ENCODE results near the gene OR2AG1. TPM values are rescaled to one million over a fixed set of nuclear protein-coding genes. Genes with fewer than 3 reads are reported as not detected.
A peak's percentile ranks its signal among the peaks of the same experiment; 100 is the strongest.

OR2AG1 gene
- total and polyA plus RNA-seq, 2 donors (not counting 1 experiment from before 2014, with no cell fraction given) = not detected

DNA sequence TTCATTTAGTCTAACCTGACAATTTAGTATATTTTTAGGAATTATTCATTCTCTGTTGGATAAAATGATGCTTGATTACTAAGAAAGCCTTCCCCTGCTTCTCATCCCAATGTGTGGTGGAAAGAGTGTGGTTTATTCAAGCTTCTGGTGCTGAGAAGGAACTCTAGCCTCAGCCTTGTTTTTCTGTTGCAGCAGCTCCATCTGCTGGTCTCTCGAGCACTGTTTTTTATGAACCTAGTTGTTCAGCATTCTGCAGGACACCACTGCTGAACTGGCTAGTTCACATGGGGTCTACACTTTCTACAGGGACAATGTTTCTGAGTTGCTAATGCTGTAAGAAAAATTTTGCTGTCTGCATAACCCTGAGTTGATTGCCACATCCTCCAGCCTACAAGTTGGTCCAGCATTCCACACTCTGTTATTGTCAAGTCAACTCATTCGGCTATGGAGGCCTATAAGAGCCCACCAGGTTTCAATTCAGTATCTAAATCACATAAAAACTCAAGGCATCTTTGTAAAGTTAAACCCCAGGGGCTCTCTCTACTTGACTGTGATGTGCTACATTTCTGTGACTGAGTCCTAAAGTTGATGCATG lies 25.4 kb upstream of the OR2AG1 start:
- no peaks in the 10 kb centered on the region for H3K4me1 ChIP-seq (ENCODE audit: control insufficient read depth, extremely low read depth, insufficient read depth, low read length)

DNA sequence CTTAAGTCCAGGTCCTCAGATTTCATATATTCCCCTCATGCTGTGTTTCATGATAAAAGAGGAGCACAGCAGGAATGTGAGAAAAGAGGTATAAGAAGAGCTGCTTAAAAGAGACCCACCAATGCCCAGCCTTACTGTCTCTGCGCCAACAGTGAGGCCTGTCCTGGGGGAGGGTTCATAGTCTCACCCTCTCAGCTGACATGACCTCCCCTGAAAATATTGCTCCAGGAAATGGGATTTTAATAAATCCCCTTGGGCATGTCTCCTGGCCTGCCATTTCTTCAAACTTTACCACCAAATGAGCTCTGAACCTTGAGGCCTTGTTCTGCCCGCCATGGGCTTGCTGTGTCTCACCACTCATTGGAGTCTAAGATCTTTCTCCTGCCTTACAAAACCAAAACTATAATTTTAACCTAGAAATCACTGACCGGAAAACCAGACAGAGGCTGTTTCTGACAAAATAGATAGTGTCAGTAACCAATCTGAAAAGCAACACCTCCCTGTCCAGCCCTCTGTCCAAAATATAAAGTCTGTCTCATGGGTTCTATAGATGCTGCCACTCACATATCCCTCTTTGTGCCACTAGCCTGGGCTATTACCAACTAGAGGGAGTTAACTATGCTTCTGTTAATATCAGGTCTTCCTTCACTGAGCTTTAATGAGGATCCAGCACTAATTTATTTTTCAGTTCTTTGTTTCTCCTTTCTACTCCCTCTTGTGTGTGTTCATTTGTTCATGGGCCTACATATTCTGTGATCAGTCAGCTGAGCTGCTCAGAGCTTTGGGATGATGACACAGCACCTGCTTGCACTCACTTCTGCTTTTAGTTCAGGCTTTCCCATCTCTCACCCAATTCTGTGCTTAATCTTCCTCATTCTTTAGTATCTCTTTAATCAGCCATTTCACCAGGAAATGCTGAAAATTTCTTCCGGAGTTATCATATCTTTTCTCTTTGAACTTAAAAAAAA lies 10.6 kb upstream of the OR2AG1 start, which contains the start of gene OR2AG2:
TSS of gene OR2AG2 (minus strand) at position 51 of the 968 bp plus-strand sequence. CDS start 3,019 bp downstream, outside the sequence.
- Histone ChIP-seq H3K79me2 (ENCODE audit: control insufficient read depth, insufficient read depth, low read length) (no peaks in the 10 kb centered on the region), H3K27ac (ENCODE audit: insufficient read depth, low read length) (no peak within 1 kb of the TSS), H3K27me3 (ENCODE audit: control insufficient read depth, insufficient read depth, low read length) (no peaks in the 10 kb centered on the region), H4K20me1 (ENCODE audit: control insufficient read depth, extremely low read depth, insufficient read depth, low read length) (no peaks in the 10 kb centered on the region), H3K9me3 (ENCODE audit: control insufficient read depth, insufficient read depth, low read depth, low read length) (no peaks in the 10 kb centered on the region), H3K9ac (ENCODE audit: insufficient read depth, low read length) (no peak within 1 kb of the TSS), H3K4me2 (ENCODE audit: extremely low read depth, insufficient read depth, low read length) (no peak within 1 kb of the TSS), H3K4me3 (replicated peaks in 1 of 4; ENCODE audit: control extremely low read depth in 1 of 4, insufficient read depth in 1 of 4, low read depth in 3 of 4, low read length in 4 of 4) (no peak within 1 kb of the TSS), H3K4me1 (ENCODE audit: control insufficient read depth, extremely low read depth, insufficient read depth, low read length) (no peaks in the 10 kb centered on the region), H3K36me3 (ENCODE audit: control insufficient read depth, insufficient read depth, low read length) (no peaks in the 10 kb centered on the region), H2AFZ (ENCODE audit: low read length) (no peak within 1 kb of the TSS)
- no peak for DNase-seq (ENCODE audit: low read depth in 2 of 2)
- TF ChIP-seq, protein P1, sequence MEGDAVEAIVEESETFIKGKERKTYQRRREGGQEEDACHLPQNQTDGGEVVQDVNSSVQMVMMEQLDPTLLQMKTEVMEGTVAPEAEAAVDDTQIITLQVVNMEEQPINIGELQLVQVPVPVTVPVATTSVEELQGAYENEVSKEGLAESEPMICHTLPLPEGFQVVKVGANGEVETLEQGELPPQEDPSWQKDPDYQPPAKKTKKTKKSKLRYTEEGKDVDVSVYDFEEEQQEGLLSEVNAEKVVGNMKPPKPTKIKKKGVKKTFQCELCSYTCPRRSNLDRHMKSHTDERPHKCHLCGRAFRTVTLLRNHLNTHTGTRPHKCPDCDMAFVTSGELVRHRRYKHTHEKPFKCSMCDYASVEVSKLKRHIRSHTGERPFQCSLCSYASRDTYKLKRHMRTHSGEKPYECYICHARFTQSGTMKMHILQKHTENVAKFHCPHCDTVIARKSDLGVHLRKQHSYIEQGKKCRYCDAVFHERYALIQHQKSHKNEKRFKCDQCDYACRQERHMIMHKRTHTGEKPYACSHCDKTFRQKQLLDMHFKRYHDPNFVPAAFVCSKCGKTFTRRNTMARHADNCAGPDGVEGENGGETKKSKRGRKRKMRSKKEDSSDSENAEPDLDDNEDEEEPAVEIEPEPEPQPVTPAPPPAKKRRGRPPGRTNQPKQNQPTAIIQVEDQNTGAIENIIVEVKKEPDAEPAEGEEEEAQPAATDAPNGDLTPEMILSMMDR (conservative IDR thresholded peaks at IDR 0.05 in 1 of 2, IDR thresholded peaks at IDR 0.05 in 1 of 2; ENCODE audit: low read depth in 1 of 2, low read length in 2 of 2) = no peak
- TF ChIP-seq EZH2 (IDR thresholded peaks at IDR 0.05; ENCODE audit: low read length, missing control alignments) = no peak

More for the DNA sequence above, 25.4 kb upstream of the OR2AG1 start:
- Histone ChIP-seq H3K36me3 (ENCODE audit: control insufficient read depth, insufficient read depth, low read length) (no peaks in the 10 kb centered on the region), H3K9me3 (ENCODE audit: control insufficient read depth, insufficient read depth, low read depth, low read length) (no peaks in the 10 kb centered on the region), H3K79me2 (ENCODE audit: control insufficient read depth, insufficient read depth, low read length) (no peaks in the 10 kb centered on the region), H4K20me1 (ENCODE audit: control insufficient read depth, extremely low read depth, insufficient read depth, low read length) (no peaks in the 10 kb centered on the region), H3K4me3 (replicated peaks in 1 of 4; ENCODE audit: control extremely low read depth in 1 of 4, insufficient read depth in 1 of 4, low read depth in 3 of 4, low read length in 4 of 4) (no peak overlapping the region), H3K4me2 (ENCODE audit: extremely low read depth, insufficient read depth, low read length) (no peak overlapping the region), H3K27me3 (ENCODE audit: control insufficient read depth, insufficient read depth, low read length) (no peaks in the 10 kb centered on the region), H3K9ac (ENCODE audit: insufficient read depth, low read length) (no peak overlapping the region), H3K27ac (ENCODE audit: insufficient read depth, low read length) (no peak overlapping the region), H2AFZ (ENCODE audit: low read length) (no peak overlapping the region)
- DNase-seq (ENCODE audit: low read depth in 2 of 2) = peak; percentile 42 to 67
- TF ChIP-seq, protein P1 (conservative IDR thresholded peaks at IDR 0.05 in 1 of 2, IDR thresholded peaks at IDR 0.05 in 1 of 2; ENCODE audit: low read depth in 1 of 2, low read length in 2 of 2) = peak; percentile 71 to 73
- no peak for TF ChIP-seq EZH2 (IDR thresholded peaks at IDR 0.05; ENCODE audit: low read length, missing control alignments)

DNA sequence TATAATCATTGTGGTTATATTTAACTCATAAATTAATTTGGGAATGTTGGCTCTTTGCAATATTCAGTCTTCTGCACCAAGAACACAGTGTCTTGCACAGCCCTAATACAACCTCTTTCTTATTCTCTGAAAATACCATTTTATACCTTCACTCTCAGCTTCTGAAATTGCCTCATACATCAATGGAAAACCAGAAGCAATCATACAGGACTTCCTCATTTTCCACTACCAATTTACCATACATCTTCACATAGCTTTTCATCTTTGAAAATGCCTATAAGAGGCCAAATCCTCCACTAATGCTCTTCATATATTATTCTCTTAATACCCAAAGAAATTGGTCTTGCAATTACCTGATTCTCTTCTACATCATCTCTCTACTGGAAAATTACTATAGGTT lies 4.3 kb upstream of the OR2AG1 start:
- no peaks in the 10 kb centered on the region for H4K20me1 ChIP-seq (ENCODE audit: control insufficient read depth, extremely low read depth, insufficient read depth, low read length)
- H3K27me3 ChIP-seq (ENCODE audit: control insufficient read depth, insufficient read depth, low read length) = no peaks in the 10 kb centered on the region
- no peaks in the 10 kb centered on the region for H3K9me3 ChIP-seq (ENCODE audit: control insufficient read depth, insufficient read depth, low read depth, low read length)
- no peak overlapping the region for H3K4me2 ChIP-seq (ENCODE audit: extremely low read depth, insufficient read depth, low read length)
- DNase-seq (ENCODE audit: low read depth in 2 of 2) = no peak
- H3K79me2 ChIP-seq (ENCODE audit: control insufficient read depth, insufficient read depth, low read length) = no peaks in the 10 kb centered on the region
- H2AFZ ChIP-seq (ENCODE audit: low read length) = no peak overlapping the region
- no peak overlapping the region for H3K27ac ChIP-seq (ENCODE audit: insufficient read depth, low read length)
- H3K4me3 ChIP-seq (replicated peaks in 1 of 4; ENCODE audit: control extremely low read depth in 1 of 4, insufficient read depth in 1 of 4, low read depth in 3 of 4, low read length in 4 of 4) = no peak overlapping the region
- no peaks in the 10 kb centered on the region for H3K36me3 ChIP-seq (ENCODE audit: control insufficient read depth, insufficient read depth, low read length)
- H3K9ac ChIP-seq (ENCODE audit: insufficient read depth, low read length) = no peak overlapping the region
- no peaks in the 10 kb centered on the region for H3K4me1 ChIP-seq (ENCODE audit: control insufficient read depth, extremely low read depth, insufficient read depth, low read length)
- TF ChIP-seq EZH2 (IDR thresholded peaks at IDR 0.05; ENCODE audit: low read length, missing control alignments) = no peak
- TF ChIP-seq, protein P1 (conservative IDR thresholded peaks at IDR 0.05 in 1 of 2, IDR thresholded peaks at IDR 0.05 in 1 of 2; ENCODE audit: low read depth in 1 of 2, low read length in 2 of 2) = no peak

Data from fibroblast of lung (primary cell).